GM18868 (cell line): Measurements from ENCODE around the gene PRG3.

Experiments used
- ATAC-seq: cut with Tn5 transposase; IDR thresholded peaks from one replicate; pipeline ENCODE4 v1.9.1; 2021; ENCODE audit warnings: mild to moderate bottlenecking, moderate library complexity; ENCODE audit not compliant: unreplicated experiment

The PRG3 gene

DNA sequence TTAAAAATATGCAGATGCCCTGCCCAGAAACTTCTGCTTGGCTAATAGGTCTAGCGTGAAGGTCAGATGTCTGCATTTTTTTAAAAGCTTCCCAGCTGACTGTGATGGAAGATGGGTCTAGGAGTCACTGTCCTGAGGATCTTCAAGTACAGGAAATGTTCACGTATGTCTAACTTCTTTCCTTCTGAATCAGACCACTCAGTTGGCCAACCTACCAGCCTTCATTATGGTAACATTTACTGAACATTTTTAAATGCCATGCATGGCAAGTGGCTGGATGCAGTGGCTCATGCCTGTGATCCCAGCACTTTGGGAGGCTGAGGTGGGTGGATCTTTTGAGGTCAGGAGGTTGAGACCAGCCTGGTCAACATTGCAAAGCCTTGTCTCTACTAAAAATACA lies 10.6 kb upstream of the PRG3 start:
- no peak for ATAC-seq

DNA sequence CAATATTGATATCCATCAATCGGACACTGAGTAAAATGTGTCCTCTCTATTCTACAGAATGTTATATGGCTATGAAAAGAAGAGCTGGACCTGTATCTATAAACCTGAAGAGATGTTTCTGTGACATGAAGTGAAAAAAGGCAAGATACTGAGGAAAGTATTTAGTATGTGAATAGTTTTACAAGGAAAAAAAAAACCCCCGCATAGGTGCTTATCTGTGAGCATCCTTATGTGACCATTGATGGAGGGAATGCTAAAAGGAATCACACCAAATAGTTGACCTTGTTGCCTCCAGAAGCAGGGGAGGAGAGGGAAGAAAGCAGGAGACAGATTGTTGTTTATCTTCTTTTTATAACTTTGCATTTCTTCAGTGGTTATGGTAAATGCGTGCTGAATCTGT lies 10.2 kb upstream of the PRG3 start:
- ATAC-seq, result no peak

DNA sequence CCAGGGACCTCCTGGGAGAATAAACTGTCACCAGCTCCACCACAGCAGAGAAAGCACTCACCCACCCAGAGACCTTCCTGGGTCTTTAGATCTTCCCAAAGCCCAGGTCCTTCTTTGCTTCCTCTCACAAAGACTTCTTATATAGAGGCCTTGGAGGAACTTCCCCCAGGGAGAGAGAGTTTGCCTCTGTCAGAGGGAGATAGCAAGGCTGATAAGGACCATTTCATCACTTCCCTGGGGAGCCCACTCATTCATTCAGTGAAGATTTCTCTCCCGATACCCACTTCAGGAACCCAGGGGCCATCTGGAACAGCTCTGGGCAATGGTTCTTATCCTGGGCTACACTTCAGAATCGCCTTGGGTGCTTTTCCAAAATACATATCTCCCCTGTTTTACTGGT lies 9.6 kb upstream of the PRG3 start, which contains the start of gene PRG2:
Gene PRG2, minus strand, starts transcription at position 116 of the 400 bp plus-strand sequence. CDS start 706 bp downstream, outside the sequence.
- ATAC-seq, result no peak

DNA sequence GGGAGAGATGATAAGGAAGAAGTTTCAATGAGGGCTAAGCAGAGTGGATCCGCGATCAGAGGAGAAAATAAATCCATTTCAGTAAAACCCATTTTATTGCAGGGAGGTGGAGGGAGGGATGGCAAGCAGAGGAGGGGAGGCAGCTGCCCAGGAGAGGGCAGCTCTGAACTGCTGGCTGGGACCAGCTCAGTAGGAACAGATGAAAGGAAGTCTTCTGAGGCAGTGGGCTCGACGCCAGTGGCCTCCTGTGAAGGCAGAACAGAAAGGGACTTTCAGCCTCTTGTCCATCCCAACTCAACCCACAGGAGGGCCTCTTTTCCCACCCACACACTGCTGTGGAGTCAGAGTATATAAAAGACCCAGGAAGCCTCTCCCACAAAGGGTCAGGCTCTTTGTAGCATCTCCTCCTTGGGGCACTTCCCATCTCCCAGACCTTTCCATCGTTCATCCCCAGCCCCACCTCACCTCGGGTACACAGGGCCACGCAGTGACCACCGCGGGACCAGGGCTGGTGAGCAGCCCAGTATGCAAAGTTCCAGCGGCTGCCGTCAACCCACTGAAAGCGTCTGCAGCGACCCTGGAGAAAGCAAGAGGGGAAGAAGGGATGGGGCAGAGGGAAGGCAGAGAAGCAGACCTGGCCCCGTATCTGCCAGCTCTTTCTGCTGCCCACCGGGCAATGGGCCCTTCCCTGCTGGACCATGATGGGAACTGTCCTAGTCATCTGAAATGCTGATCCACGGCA lies 6.5 kb upstream of the PRG3 start:
- no peak for ATAC-seq

DNA sequence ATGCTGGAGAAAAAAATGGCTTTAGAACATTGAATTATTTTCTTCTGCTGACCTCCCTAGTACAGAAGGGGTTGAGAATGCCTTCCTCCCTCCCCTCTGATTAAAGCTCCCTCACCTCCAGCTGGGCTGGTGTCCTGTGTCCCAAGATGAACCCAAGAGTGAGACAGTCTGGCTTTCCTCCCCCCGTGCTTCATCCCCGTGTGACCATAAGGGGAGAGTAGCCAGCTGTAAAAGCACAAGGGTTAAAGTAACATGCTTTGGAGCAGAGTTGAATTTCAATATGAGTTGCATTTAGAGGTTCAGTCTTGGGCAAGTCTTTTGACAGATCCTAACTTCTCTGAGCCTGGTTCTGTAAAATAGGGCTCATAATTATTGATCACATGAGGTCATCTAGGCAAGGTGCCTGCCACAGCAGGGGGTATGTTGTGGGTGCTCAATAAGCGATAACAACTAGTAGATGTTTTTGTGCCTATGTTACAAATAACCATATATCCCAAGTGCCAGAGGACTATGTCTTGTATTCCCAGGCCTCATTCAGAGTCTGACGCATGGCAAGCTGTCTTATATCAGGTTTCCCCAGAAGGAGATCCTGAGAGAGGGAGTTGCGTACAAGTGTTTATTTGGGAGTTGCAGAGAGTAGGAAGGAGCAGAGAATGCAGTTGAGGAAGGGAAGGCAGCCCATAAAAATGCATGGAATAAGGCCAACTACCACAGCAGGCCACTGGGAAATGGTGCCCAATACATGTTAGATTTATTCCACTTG lies 5.4 kb upstream of the PRG3 start:
- no peak for ATAC-seq

DNA sequence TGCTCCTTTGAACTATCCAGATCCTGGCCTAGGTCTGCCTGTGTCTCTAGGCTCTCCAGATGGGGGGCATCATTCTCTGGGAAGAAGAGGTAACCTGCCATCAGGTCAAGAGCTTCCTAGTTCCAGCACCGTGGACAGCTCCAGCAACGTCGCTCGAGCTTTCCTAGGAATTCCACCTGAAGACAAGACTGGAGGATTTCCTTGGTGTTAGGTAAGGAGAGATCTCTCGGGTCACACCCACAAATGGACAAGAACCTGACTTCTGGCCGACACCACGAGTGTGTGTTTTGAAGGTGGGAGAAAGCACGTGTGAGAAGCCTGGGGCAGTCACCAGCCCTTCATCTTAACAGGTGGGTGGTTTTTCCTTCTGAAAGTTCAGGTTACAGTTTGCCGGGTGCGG lies 1.2 kb downstream of the PRG3 start:
- ATAC-seq, result no peak

DNA sequence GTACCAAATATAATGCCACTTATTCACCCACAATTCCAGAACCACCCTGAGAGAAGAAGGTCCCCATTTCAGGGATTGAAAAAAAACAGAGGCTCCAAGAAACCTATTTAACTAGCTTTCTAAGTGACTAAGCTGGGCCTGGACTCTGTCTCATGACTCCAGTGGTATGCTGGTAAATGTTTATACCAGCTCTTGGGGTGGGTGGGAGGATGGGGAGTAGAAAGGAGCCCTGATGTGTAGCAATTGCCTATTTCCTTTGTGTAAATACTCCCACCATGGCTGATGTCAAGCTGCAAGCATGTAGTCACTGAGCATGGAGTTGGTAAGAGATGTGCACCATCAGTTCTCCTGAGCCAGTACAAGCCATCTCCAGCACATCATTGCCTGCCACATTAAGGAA lies 2.8 kb downstream of the PRG3 start:
- ATAC-seq, result no peak

DNA sequence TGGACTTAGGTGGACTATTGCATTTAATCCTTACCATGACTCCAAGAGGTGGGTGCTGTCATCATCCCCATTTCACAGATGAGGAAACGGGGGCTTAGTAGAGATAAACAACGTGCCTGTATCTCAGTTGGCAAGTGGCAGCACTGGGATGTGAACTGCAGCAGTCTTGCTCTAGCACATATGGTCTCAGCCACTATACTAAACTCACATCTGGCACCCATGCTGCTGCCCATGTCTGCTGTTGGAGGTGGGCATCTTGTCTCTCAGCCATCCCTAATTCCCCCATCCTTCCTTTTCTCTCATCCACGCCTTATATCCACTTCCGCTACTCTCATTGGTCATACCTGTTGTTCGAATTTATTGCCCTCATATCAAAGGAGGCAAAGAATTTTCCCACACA lies 3.8 kb downstream of the PRG3 start:
- no peak for ATAC-seq

DNA sequence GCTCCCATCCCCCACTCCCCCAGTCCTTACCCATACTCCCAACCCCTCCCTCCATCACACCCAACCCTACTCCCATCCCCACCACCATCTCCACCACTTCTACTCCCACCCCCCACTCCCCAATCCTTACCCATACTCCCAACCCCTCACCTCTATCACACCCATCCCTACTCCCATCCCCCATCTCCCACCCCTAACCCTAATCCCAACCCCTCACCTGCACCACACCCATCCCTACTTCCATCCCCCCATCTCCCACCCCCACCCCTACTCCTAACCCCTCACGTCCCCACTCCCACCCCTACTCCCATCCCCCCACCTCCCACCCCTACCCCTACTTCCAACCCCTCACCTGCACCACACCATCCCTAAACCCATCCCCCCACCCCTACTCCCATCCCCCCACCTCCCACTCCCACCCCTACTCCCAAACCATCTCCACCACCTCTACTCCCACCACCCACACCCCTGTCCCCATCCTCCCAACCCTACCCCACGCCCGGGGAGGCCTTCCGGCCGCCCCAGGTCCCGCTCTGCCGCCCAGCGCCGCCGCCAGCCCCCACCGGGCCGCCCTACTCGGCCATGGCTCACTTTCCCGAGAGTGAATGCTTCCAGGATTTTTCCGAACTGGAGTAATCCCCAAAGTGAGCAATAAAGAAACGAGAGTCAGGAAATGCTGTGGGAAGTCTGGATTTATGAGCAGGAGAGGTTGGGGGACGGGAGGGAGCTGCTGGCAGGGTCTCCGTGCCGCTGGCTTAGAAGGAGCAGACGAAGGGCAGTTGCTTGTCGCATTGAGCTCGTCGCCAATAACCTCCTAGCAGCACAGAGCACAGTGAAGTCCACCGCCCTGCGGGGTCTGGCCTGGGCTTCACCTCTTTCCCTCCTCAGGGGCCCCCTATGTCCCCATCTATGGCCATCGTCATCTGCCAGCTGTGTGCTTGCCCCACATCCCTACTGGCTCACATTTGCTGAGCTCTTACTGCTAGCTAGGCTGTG lies 4.6 kb downstream of the PRG3 start:
- no peak for ATAC-seq

DNA sequence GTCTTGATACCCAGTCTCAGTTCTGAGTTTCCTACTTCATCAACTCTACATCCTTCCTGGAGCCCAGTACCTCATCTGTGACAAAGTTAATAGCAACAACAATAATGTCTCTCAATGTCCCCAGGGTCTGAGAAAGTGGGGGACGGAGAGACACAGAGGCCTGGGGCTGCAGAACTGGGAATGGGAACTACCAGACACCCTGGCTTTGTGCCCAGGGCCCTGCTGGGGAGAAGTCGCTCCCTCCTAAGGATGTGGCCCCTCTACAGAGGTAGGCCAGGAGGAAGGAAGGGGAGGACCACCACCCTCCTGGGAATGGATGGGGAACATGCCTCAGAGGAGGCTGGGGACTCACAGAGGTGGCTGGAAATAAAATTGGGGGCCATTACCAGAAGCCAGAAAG lies 5.5 kb downstream of the PRG3 start:
- ATAC-seq, result no peak

DNA sequence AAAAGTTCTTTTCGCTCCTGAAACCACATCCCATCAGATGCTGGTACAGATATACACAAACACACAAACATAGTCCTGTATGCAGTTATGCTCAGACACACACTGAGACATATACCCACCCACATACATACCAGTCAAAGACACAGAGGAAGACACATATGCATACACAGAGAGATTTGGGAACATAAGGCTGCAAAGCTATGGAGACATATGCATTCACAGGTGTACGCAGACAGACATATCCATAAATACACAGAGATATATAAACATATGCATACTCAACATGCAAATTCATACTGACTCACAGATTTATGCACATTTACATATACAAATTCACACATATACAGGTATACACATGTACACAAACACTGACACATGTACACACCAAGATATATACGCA lies 6.0 kb downstream of the PRG3 start:
- no peak for ATAC-seq

DNA sequence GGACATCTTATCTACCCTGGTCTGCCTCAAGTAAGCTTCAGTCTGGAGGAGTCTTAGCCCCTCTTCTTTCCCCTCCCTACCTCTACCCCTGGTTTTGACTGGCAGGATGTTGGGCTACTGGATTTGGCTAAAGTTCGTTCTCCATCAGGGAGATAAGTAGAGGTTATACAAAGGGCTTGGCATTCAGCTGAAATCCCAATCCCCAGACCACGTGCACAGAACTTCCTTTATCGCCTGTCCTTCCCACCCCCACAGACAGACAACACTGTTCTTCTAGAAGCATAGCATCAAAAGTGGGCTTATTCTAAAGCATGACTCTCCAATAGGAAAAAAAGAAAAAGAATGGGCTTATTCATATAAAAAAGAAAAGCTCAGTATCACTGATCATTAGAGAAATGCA lies 7.8 kb downstream of the PRG3 start:
- no peak for ATAC-seq

DNA sequence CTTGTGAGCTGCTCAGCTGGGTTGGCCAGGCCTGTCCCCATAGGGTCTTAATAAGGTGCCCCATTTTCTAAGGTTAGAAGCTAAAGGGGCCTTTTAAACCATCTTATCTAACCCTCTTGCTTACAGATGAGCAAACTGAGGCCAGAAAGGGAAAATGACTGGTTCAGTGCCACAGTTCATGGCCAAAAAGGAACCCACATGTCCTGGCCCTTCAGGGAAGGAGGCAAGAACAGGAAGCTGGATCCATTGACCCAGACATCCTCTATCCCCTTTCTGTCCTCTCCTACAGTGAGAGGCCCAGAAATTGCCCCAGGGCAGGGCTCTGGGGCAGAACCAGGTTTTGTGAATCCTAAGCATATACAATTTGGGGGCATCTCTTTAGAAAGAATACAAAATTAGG lies 10.0 kb downstream of the PRG3 start:
- no peak for ATAC-seq

DNA sequence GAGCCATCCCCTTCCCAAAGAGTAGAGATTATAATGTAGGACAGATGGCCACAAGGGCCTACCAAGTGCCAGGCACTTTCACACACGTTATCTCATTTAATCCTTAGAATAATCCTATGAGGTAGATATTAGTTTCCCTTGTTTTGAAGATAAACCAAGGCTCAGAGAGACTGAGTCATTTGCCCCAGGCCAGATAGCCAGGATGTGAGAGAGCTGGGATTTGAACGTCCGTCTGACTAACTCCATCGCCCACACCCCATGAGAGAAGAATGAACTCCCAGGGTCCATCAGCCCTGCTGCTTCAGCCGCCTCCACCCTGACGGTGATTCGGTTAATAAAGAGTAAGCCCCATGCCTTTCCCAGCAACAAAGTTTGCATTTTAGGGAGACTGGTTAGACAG lies 10.7 kb downstream of the PRG3 start:
- ATAC-seq, result no peak

DNA sequence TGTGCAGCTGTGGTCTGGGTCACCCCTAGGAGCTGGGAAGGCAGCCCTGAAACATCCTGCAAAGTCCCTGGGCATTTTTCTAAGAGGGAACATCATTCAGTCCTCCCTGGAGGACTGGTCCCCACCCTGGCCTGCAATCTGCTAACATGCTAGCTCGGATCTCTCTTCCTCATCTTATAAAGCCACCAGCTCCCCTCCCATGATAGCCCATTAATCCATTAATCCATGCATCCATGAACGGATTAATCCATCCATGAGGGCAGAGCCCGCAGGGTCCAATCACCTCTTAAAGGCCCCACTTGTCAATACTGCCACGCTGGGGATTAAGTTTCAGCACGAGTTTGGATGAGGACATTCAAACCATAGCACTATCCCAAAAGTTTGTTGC lies 12.1 kb downstream of the PRG3 start:
- ATAC-seq, result no peak

DNA sequence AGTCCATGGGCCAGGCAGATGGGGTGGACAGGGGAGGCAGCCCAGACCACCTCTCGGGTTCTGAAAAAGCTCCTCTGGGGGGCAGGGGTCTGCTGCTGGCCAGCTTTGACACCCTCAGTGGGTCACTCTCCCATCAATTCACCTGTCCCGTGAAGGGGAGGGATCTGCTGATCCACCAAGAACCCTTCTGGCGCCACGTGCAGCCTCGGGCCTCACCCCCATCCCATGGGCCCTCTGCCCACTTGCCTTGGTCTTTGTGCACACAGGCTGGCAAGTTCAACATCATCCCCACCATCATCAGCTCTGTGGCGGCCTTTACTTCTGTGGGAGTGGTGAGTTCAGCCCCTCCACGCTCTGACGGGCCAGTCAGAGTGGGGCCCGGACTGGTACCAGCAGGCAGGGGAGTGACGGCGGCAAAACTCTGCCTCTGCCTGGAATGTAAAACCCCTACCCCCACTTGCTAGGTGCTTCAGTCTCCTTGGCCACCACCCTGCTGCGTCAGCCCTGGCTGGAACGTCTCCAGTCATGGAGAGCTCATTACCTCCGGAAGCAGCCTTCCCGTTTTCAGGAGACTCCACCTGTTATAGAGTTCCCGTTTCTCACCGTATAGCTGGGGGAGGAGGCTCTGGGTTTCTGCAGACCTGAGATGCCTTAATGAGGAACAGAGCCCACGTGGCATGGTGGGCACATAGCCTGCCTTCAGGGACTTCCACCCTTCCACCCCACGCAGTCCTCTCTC lies 12.7 kb downstream of the PRG3 start:
- no peak for ATAC-seq

DNA sequence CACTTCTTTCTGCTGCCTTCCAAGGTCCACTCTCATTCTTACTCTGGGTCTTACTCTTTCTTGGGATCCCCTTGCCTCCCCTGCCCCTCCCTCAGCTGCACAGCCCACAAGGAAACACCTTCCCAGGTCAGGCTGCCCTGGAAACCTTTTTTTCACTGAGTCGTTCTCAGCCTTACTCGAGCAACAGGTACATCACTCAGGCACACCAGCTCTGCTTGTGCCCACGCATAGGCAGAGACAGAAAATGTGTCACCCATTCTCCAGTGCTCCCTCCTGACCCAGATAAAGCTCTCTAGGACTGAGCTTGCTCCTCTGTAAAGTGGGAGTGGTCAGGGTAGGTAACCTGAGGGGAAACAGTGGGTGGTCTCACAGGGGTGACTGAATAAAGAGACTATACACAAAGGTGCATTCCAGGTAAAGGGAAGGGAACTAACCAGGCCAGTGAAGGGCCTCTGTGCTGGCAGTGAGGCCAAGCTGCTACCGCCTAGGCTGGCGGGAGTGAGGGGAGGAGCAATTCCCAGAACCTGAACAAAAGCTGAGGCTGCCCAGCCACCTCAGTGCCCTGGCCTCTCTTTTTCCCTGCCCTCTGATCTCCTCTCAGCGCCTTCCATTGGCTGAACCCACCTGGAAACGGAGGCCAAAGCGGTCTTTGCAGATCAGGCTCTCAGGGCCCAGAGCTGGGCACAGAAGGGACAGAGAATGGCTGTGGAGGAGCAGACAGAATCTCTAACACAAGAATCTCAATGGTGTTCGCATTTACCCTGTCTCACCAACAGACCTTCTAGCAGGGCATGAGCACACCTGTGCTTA lies 15.9 kb downstream of the PRG3 start:
- ATAC-seq, result no peak

DNA sequence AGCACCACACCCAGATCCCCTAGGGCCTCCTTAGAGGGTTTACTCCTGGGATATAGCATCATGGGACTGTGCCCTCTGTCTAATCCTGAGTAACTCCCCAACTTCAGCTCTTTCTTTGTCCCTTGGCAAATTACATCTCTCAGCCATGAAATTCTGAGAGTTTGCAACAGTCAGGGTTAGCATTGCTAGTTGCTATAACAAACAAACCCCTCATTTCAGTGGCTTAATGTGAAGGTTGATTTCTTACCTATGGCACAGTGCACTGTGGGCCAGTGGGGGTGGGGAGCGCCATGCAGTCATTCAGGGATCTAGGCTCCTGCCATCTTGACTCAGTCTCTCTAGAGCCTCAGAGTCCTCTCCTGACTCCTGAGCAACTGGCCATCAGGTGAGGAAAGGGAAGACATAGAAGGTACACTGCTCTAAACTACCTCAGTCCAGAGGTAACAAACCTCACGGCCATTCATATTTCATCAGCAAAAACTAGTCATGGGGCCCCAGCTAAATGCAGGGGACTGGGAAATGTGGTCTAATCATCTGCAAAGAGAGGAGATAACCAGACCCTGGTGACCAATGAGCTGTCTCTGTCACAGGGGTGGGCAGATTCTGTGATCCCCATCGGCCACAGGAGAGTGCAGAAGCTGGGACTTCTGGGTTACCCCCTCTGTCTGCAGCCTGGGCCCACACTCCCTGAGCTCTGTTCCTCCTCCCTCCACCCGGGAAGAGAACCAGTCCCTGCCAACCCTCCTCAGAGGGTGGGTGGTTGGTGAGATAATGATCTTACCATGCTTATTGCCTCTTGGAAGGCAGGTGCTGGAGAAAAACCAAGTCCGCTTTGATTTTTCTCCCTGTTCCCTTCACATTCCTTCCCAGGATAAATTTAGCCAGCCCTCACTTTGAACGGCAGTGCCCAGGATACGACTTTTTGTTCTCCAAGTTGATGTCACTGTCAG lies 17.5 kb downstream of the PRG3 start:
- no peak for ATAC-seq

DNA sequence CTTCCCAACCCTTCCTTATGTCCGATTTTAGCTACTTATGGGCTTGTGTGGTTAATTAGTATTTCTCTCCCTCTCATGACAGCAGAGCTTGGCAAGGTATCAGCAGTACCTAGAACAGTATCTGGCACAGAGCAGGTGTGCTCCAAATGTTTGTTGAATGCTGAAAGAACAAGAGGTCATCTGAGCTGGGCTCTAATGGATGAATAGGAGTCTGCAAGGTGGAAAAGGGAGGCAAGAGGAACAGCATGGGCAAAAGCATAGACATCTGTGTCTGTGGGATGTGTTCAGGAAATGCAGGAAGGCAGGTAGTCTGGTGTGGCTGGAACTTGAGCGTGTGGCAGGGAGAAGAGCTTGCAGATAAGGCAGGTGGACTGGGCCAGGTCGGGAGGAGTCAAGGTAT lies 19.0 kb downstream of the PRG3 start:
- ATAC-seq, result no peak
